ENCODE measurements around the gene ACTL7A. TPM values are rescaled to one million over a fixed set of nuclear protein-coding genes. Genes with fewer than 3 reads are reported as not detected.

The ACTL7A gene
- total RNA-seq, 1 experiment from 2014 or later = not detected

Other genes starting within 250 kb of the ACTL7A start
- not detected in 2 replicates for gene ACTL7B, start 6.3 kb upstream of the ACTL7A start, total RNA-seq (2014; rRNA removed; shearing (Covaris generic))
- gene ELP1, start 71.9 kb downstream of the ACTL7A start, total RNA-seq (2014; rRNA removed; shearing (Covaris generic)) = 18.4 and 19.0 TPM in 2 replicates
- 6.5 and 8.3 TPM in 2 replicates for gene ABITRAM, start 72.1 kb downstream of the ACTL7A start, total RNA-seq (2014; rRNA removed; shearing (Covaris generic))
- gene CTNNAL1, start 151.2 kb downstream of the ACTL7A start, total RNA-seq (2014; rRNA removed; shearing (Covaris generic)) = 90.8 and 90.9 TPM in 2 replicates

Data from H4 (cell line).